Right lobe of liver (tissue), 6 donors: ENCODE measurements around the gene SLC27A1. TPM values are rescaled to one million over a fixed set of nuclear protein-coding genes. Genes with fewer than 3 reads are reported as not detected.
A peak's percentile ranks its signal among the peaks of the same experiment; 100 is the strongest.
"Not testable (repeated sequence)": the region's sequence is repeated elsewhere in the genome, so short reads cannot be mapped to it uniquely, and the experiment has no call there.

Experiments
- ATAC-seq, 4 donors: fragments of 200-7000 bp; cut with Tn5 transposase; one replicate each; pipeline ENCODE4 v1.9.1; 2020; ENCODE audit warnings: mild to moderate bottlenecking in 4 of 4, moderate library complexity in 4 of 4
- DNase-seq, 3 donors: peaks; one replicate each; pipeline ENCODE4 v3.0.0-alpha.2; 2020
- H3K27ac ChIP-seq, 3 donors: fragments of 200-600 bp; one replicate each; pipeline ENCODE4 v1.8.0; 2022
- H3K27me3 ChIP-seq, 2 donors: fragments of 200-600 bp; one replicate each; pipeline ENCODE4 v1.8.0; 2022
- H3K36me3 ChIP-seq, 4 donors: fragments of 200-600 bp; sonication (generic) in 1 of 4; one replicate each; pipeline versions ENCODE4 v1.5.1 to v1.8.0; 2017 to 2022; ENCODE audit warnings: control low read depth in 1 of 4
- H3K4me1 ChIP-seq, 4 donors: fragments of 200-600 bp; sonication (generic) in 1 of 4; one replicate each; pipeline versions ENCODE4 v1.5.1 to v1.8.0; 2017 to 2022; ENCODE audit warnings: control low read depth in 1 of 4
- H3K4me3 ChIP-seq, 3 donors: fragments of 200-600 bp; one replicate each; pipeline ENCODE4 v1.8.0; 2022
- H3K9me3 ChIP-seq, 4 donors: fragments of 200-600 bp; sonication (generic) in 1 of 4; one replicate each; pipeline versions ENCODE4 v1.5.1 to v1.8.0; 2017 to 2022; ENCODE audit warnings: control low read depth in 1 of 4
- CTCF ChIP-seq, 4 donors: fragments of 200-600 bp in 3 of 4; fragments of 450-650 bp in 1 of 4; IDR thresholded peaks; one replicate each; pipeline versions ENCODE4 v1.5.1 to v1.8.0; 2016 to 2022; ENCODE audit warnings: antibody characterized with exemption in 4 of 4, mild to moderate bottlenecking in 2 of 4
- POLR2A ChIP-seq: fragments of 450-650 bp; IDR thresholded peaks from one replicate; pipeline ENCODE4 v1.6.1; 2017; ENCODE audit warnings: antibody characterized with exemption, mild to moderate bottlenecking
- WGBS: methylation state at CpG from one replicate; pipeline ENCODE4 v1.1.6; 2018; ENCODE audit warnings: low coverage, low lambda C conversion rate; ENCODE audit not compliant: insufficient coverage; ENCODE audit errors: missing lambda C conversion rate; 5-methylcytosine and 5-hydroxymethylcytosine counted together
- intact Hi-C, 2 donors: fragments of 100-400 bp; cut with DNase I; formaldehyde crosslinking; loops; one replicate each; pipeline versions ENCODE4 v1.11.2 to v1.14.1; 2022
- total RNA-seq, 6 experiments: library from RNA; depleted of rRNA in 2 of 6; stranded (reverse); fragments of >200 nt in 2 of 6; fragmentation: NEBNext Ultra II Directional in 3 of 6; extraction: Animal tissue kit (Norgen Biotek cat#: 25700) in 3 of 6; gene quantifications; one replicate each; pipeline versions ENCODE4 v1.1.0 to v1.2.4, GENCODE V29; 2016 to 2023
- donor health status: DM: no; HTN: yes; CAD: no.
- donor health status: DM: no; HTN: no; CAD: no.
- donor health status: DM: no; HTN: no; CAD: no.
- donor health status: DM: no; HTN: yes; CAD: no.
- donor health status: DM: no; HTN: yes; CAD: no.

The SLC27A1 gene
- total RNA-seq, 6 experiments from 2014 or later = 5.1 to 12.3 (median 6.1) TPM

- TF ChIP-seq POLR2A = no peak
- no peak for TF ChIP-seq CTCF (IDR thresholded peaks at IDR 0.05)
These were observed 25.4 kb downstream of the SLC27A1 start for GRCh38 chr19:17495639-17496296.

GRCh38 chr19:17496337-17496997 lies 26.1 kb downstream of the SLC27A1 start:
- peak; percentile 71 to 77 (median 73) for DNase-seq
- Histone ChIP-seq H3K27ac (no peak overlapping the region), H3K9me3 (no peaks in the 10 kb centered on the region), H3K4me1 (no peaks in the 10 kb centered on the region), H3K36me3 (no peaks in the 10 kb centered on the region), H3K4me3 (no peak overlapping the region), H3K27me3 (no peaks in the 10 kb centered on the region)
- intact Hi-C loops = loop anchor here in 1 of 2 donors (10.0 kb wide), 1 partner anchor 78 kb away; no protein-coding TSS in a partner anchor
- TF ChIP-seq CTCF (IDR thresholded peaks at IDR 0.05) (peak; percentile 79 to 95 (median 88)), POLR2A (no peak)
- peak; percentile 91 to 94 (median 94) for ATAC-seq
- 17% methylated on average over 6 of the region's 14 CpGs for WGBS

More at GRCh38 chr19:17495639-17496296, 25.4 kb downstream of the SLC27A1 start:
- H3K27me3 ChIP-seq = no peaks in the 10 kb centered on the region
- no peaks in the 10 kb centered on the region for H3K9me3 ChIP-seq
- H3K4me3 ChIP-seq = no peak overlapping the region
- WGBS = 40% methylated on average over 2 of the region's 9 CpGs
- no peaks in the 10 kb centered on the region for H3K4me1 ChIP-seq
- intact Hi-C loops = loop anchor here in 1 of 2 donors (10.0 kb wide), 1 partner anchor 79 kb away; no protein-coding TSS in a partner anchor
- no peaks in the 10 kb centered on the region for H3K36me3 ChIP-seq
- H3K27ac ChIP-seq = no peak overlapping the region
- ATAC-seq (no peak), DNase-seq (no peak)

GRCh38 chr19:17497149-17497798 lies 26.9 kb downstream of the SLC27A1 start:
- no peaks in the 10 kb centered on the region for H3K27me3 ChIP-seq
- DNase-seq (no peak), ATAC-seq (no peak)
- no peaks in the 10 kb centered on the region for H3K4me1 ChIP-seq
- 0% methylated on average over 1 of the region's 41 CpGs for WGBS
- no peak overlapping the region for H3K4me3 ChIP-seq
- no peaks in the 10 kb centered on the region for H3K36me3 ChIP-seq
- no peaks in the 10 kb centered on the region for H3K9me3 ChIP-seq
- intact Hi-C loops = loop anchor here in 1 of 2 donors (10.0 kb wide), 1 partner anchor 78 kb away; no protein-coding TSS in a partner anchor
- no peak overlapping the region for H3K27ac ChIP-seq
- TF ChIP-seq CTCF (IDR thresholded peaks at IDR 0.05) (no peak), POLR2A (no peak)

- not testable (repeated sequence) for ATAC-seq, H3K4me3 ChIP-seq, H3K27ac ChIP-seq, H3K9me3 ChIP-seq, H3K27me3 ChIP-seq, H3K36me3 ChIP-seq, H3K4me1 ChIP-seq, DNase-seq
- intact Hi-C loops = loop anchor here in 1 of 2 donors (10.0 kb wide), 1 partner anchor 76 kb away; no protein-coding TSS in a partner anchor
- 82% methylated on average over 9 of the region's 12 CpGs for WGBS
These were observed 28.7 kb downstream of the SLC27A1 start for GRCh38 chr19:17499025-17499424.
